Pancreas (tissue), 10 donors: ENCODE data around the gene CRIP3. TPM values are rescaled to one million over a fixed set of nuclear protein-coding genes. Genes with fewer than 3 reads are reported as not detected.
"Not testable (repeated sequence)": the region's sequence is repeated elsewhere in the genome, so short reads cannot be mapped to it uniquely, and the experiment has no call there.

Source experiments
- ATAC-seq, 4 donors: fragments of 200-7000 bp; cut with Tn5 transposase; one replicate each; pipeline versions ENCODE4 v1.8.0 to v1.9.1; 2020; ENCODE audit warnings: mild to moderate bottlenecking in 4 of 4, moderate library complexity in 4 of 4
- DNase-seq, 6 donors: peaks; one replicate each; pipeline ENCODE4 v3.0.0-alpha.2; 2020
- FAIRE-seq: peaks from 2 replicates; lab custom pipeline; 2012; peaks lifted over from hg19 to GRCh38; lab: Jason Lieb, UNC
- H3K27ac ChIP-seq, 4 donors: fragments of 200-600 bp; sonication (generic); 1 replicate in 3 of 4; 2 replicates in 1 of 4; pipeline versions ENCODE4 v1.5.0 to v1.8.0; 2020
- H3K27me3 ChIP-seq, 4 donors: fragments of 200-600 bp; one replicate each; pipeline ENCODE4 v1.8.0; 2021
- H3K36me3 ChIP-seq, 3 donors: fragments of 200-600 bp; sonication (generic) in 1 of 3; one replicate each; pipeline versions ENCODE4 v1.5.0 to v1.8.0; 2020 to 2021
- H3K4me1 ChIP-seq, 3 donors: fragments of 200-600 bp; one replicate each; pipeline ENCODE4 v1.8.0; 2021
- H3K4me3 ChIP-seq, 4 donors: fragments of 200-600 bp; sonication (generic) in 2 of 4; one replicate each; pipeline versions ENCODE4 v1.5.0 to v1.8.0; 2020 to 2021
- H3K9me3 ChIP-seq, 4 donors: fragments of 200-600 bp; one replicate each; pipeline ENCODE4 v1.8.0; 2021
- WGBS, 2 donors: extraction: QIAGEN DNeasy Blood & Tissue Kit; methylation state at CpG; one replicate each; pipeline ENCODE4 v1.1.7; 2013; 5-methylcytosine and 5-hydroxymethylcytosine counted together
- intact Hi-C, 3 donors: fragments of 100-400 bp; cut with DNase I; formaldehyde crosslinking; loops; one replicate each; pipeline versions ENCODE4 v1.11.1 to v1.14.2; 2022
- polyA plus RNA-seq, 2 donors: library from polyadenylated mRNA; stranded (reverse); fragments of 200-250 nt; gene quantifications; one replicate each; pipeline ENCODE4 v1.2.3, GENCODE V29; 2013
- total RNA-seq, 6 donors: library from RNA; stranded (reverse); fragmentation: NEBNext Ultra II Directional in 4 of 6; extraction: Animal tissue kit (Norgen Biotek cat#: 25700) in 4 of 6; gene quantifications; one replicate each; pipeline versions ENCODE4 v1.2.1 to v1.2.4, GENCODE V29; 2021 to 2023
- TF ChIP-seq, protein P1 (sequence below), 4 donors: fragments of 200-600 bp; sonication (generic) in 3 of 4; IDR thresholded peaks; one replicate each; pipeline versions ENCODE4 v1.5.0 to v1.8.0; 2021; ENCODE audit warnings: antibody characterized with exemption in 4 of 4
- donor health status: healthy with polysubstance abuse.
- donor health status: DM: no; HTN: no; CAD: no; lungs with moderate emphysema.
- donor health status: DM: no; HTN: no; CAD: no.
- donor health status: control.
- donor health status: control.
- donor health status: Bipolar disorder and iron deficiency.
- donor health status: DM: yes; HTN: yes; CAD: no.
- donor health status: DM: no; HTN: no; CAD: no.
- donor health status: DM: no; HTN: no; CAD: no.
- donor health status: DM: yes; HTN: yes; CAD: no.

The CRIP3 gene, protein sequence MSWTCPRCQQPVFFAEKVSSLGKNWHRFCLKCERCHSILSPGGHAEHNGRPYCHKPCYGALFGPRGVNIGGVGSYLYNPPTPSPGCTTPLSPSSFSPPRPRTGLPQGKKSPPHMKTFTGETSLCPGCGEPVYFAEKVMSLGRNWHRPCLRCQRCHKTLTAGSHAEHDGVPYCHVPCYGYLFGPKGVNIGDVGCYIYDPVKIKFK
- 1 to 10 TPM in 2 of 6 donors, under 1 TPM in 4; 0.46 to 4.6 (median 0.82) TPM for total RNA-seq
- 1 to 10 TPM; 4.5 to 9.7 TPM for polyA plus RNA-seq

DNA sequence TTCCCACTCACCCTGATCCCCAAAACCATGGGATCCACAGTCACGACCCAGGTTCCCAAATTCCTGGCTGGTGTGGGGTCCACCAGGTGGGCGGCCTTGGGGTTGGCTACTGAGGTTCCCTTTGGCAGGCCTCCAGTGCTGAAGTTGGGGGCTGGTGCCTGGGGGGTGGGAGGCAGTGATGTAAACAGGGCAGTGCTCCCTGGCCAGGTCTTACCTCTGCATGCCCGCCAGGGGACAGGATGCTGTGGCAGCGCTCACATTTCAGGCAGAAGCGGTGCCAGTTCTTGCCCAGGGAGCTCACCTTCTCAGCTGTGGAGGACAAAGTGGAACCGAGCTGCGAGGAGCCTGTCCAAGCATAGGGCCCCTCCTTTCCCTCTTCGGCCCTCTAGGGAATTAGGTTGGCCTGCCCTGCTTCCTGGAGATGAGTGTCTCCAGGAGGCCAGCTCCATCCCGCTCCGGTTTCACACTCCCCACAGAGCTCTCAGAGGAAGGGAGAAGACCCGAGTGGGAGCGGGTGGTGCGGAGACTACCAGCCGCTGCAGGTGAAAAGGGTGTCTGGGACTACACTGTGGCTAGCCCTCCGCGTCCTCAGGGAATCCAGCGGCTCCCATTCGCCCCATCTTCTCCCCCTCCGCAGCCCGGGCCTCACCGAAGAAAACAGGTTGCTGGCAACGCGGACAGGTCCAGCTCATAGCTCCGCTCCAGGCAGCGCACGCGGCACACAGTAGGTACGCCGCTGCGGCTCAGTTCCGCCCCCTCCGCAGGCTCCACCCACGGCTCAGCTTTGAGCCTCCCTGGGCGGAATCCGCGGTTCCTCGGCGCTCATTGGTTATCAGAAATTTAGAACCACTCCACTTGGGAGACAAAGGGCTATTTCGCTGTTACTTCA is at the start of gene CRIP3:
TSS of gene CRIP3 (minus strand) at position 726 of the 889 bp plus-strand sequence. CDS start at position 692, 34 bp downstream.
- H3K4me3 ChIP-seq = peak within 1 kb of the TSS in 3 of 4 donors; percentile 28 to 48 (median 33)
- peak within 1 kb of the TSS in 2 of 4 donors; percentile 36 to 52 for H3K27ac ChIP-seq
- H3K27me3 ChIP-seq = no peaks in the 10 kb centered on the region
- ATAC-seq (peak; percentile 84 to 90 (median 87)), FAIRE-seq (no peak), DNase-seq (peak in 5 of 6 donors; percentile 23 to 75 (median 50))
- 8 to 10% methylated on average over 36 to 39 of the region's 39 CpGs for WGBS, 2 donors
- H3K9me3 ChIP-seq = no peaks in the 10 kb centered on the region
- intact Hi-C loops = no loop called here
- H3K4me1 ChIP-seq = peaks cover 0 to 5% (median 0%) of the 10 kb centered on the region in 3 donors
- TF ChIP-seq, protein P1, sequence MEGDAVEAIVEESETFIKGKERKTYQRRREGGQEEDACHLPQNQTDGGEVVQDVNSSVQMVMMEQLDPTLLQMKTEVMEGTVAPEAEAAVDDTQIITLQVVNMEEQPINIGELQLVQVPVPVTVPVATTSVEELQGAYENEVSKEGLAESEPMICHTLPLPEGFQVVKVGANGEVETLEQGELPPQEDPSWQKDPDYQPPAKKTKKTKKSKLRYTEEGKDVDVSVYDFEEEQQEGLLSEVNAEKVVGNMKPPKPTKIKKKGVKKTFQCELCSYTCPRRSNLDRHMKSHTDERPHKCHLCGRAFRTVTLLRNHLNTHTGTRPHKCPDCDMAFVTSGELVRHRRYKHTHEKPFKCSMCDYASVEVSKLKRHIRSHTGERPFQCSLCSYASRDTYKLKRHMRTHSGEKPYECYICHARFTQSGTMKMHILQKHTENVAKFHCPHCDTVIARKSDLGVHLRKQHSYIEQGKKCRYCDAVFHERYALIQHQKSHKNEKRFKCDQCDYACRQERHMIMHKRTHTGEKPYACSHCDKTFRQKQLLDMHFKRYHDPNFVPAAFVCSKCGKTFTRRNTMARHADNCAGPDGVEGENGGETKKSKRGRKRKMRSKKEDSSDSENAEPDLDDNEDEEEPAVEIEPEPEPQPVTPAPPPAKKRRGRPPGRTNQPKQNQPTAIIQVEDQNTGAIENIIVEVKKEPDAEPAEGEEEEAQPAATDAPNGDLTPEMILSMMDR (IDR thresholded peaks at IDR 0.05) = peak; percentile 13 to 29 (median 22)
- no peaks in the 10 kb centered on the region for H3K36me3 ChIP-seq

DNA sequence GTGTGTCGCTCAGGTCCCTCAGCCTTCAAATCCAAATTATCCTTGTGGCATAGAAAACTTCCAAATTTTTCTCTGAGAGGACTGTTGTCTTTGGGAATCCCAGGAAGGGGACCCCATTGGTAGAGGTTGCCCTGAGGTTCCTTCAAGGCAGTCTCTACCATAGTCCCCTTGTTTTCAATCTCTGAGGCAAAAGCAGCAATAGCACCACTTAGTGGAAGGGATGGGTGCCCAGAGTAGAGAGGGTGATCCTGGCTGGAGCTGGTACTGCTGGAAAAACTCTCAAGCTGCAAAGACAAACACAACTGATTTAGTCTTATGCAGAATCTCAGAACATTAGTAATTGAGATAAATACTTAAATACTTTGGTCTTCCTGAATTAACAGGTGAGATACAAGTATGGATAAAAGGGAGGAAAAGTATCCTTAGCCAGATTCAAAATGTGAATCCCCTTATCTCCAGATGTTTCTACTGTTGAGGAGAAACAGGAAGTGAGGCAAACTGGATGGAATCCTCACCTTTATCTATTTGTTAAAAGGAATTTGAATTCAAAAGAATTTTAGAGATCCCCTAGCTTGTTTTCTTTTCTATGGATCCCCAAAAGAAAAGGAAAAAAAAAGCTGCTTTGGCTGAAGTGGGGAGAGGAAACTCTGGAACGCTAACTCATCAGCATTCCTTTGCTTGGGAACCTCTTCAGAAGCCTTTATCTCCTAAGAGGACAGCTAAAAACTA is 47.4 kb upstream of the CRIP3 start:
- WGBS, 2 donors = 93 to 94% methylated on average over 2 of the region's 2 CpGs
- TF ChIP-seq, protein P1 (IDR thresholded peaks at IDR 0.05) = peak in 2 of 4 donors; percentile 20 to 22

DNA sequence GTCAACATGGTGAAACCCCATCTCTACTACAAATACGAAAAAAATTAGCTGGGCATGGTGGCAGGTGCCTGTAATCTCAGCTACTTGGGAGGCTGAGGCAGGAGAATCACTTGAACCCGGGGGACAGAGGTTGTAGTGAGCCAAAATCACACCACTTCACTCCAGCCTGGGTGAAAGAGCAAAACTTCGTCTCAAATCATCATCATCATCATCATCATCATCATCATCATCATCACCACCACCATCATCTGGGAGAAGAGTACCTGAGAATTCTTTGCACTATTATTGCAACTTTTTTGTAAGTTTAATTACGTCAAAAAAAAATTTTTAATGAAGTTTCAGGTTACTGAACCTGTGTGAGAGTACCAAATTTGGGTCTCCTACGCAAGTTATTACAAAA is 43.3 kb upstream of the CRIP3 start:
- DNase-seq, ATAC-seq, H3K4me3 ChIP-seq, H3K4me1 ChIP-seq, H3K27ac ChIP-seq, H3K27me3 ChIP-seq, H3K9me3 ChIP-seq, FAIRE-seq, intact Hi-C loops: not testable (repeated sequence)
- H3K36me3 ChIP-seq = peaks cover under 1 to 39% (median 10%) of the 10 kb centered on the region in 3 donors
- WGBS, 2 donors = 90 to 93% methylated on average over 5 of the region's 5 CpGs

More for the DNA sequence above, 47.4 kb upstream of the CRIP3 start:
- no peak for FAIRE-seq
- H3K27me3 ChIP-seq = no peaks in the 10 kb centered on the region
- H3K27ac ChIP-seq = no peak overlapping the region
- peaks cover 0 to 39% (median 10%) of the 10 kb centered on the region in 3 donors for H3K36me3 ChIP-seq
- H3K4me3 ChIP-seq = no peak overlapping the region
- DNase-seq = peak in 1 of 6 donors; percentile 29
- H3K9me3 ChIP-seq = no peaks in the 10 kb centered on the region
- peak in 3 of 4 donors; percentile 66 to 97 (median 82) for ATAC-seq
- intact Hi-C loops = loop anchor here in 1 of 3 donors (5.0 kb wide), 1 partner anchor 94 kb away; no protein-coding TSS in a partner anchor
- no peaks in the 10 kb centered on the region for H3K4me1 ChIP-seq

DNA sequence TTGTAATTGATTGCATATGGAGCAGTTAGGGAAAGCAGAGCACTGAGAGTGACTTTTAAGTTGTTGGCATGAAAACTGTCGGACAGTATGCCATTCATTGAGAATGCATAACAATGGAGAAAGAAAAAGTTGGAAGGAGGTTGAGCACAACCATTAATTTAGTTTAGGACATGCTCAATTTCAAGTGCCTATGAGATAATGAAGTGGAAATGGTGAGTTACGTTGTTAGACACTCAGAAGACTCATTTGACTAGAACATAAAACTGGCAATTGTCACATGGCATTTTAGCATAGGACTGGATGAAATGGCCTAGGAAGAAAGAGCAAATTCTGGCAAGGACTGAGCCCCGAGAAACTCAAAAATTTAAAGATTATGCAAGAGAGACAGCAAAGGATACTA is 38.8 kb upstream of the CRIP3 start:
- Histone ChIP-seq H3K27ac (no peak overlapping the region), H3K4me3 (no peak overlapping the region), H3K36me3 (peaks cover 3 to 19% (median 5%) of the 10 kb centered on the region in 3 donors), H3K9me3 (no peaks in the 10 kb centered on the region), H3K27me3 (no peaks in the 10 kb centered on the region), H3K4me1 (no peaks in the 10 kb centered on the region)
- DNase-seq = no peak
- ATAC-seq = no peak
- 88 to 92% methylated on average over 3 of the region's 3 CpGs for WGBS, 2 donors
- TF ChIP-seq, protein P1 (IDR thresholded peaks at IDR 0.05) = no peak
- no peak for FAIRE-seq
- intact Hi-C loops = no loop called here

DNA sequence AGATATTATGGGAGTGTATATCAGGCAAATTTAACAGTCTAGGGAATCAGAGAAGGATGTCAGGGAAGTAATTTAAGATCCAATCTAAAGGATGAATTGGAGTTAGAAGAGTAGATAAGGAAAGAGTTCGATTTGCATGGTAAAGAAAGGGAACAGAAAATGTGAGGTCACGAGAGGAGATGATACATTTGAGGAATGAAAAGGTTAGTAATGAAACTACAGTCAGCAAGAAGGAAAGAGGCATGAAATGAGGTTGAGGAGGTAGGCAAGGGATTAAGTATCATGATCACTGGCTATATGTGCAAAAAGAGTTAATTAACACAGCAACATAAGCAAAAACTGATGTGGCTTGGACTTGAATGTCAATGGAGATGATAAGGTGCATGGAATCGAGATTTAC is 38.4 kb upstream of the CRIP3 start:
- Histone ChIP-seq H3K4me3 (no peak overlapping the region), H3K4me1 (no peaks in the 10 kb centered on the region), H3K9me3 (no peaks in the 10 kb centered on the region), H3K27me3 (no peaks in the 10 kb centered on the region), H3K36me3 (peaks cover 4 to 23% (median 5%) of the 10 kb centered on the region in 3 donors), H3K27ac (no peak overlapping the region)
- DNase-seq = no peak
- ATAC-seq = no peak
- FAIRE-seq = no peak
- TF ChIP-seq, protein P1 (IDR thresholded peaks at IDR 0.05) = no peak
- WGBS, 2 donors = 63 to 66% methylated on average over 3 of the region's 3 CpGs
- intact Hi-C loops = no loop called here

DNA sequence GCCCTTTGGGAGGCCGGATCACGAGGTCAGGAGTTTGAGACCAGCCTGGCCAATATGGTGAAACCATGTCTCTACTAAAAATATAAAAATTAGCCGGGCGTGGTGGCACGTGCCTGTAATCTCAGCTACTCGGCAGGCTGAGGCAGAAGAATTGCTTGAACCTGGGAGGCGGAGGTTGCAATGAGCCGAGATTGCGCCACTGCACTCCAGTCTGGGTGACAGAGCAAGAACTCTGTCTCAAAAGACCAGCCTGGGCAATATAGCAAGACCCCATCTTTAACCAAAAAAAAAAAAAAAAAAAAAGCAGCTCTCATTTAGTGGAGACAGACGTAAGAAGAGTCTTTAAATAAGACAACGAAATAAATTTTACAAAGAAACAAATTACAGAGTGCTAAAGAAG is 37.6 kb upstream of the CRIP3 start:
- FAIRE-seq, DNase-seq, intact Hi-C loops, ATAC-seq, H3K4me3 ChIP-seq, H3K27ac ChIP-seq, H3K27me3 ChIP-seq, H3K9me3 ChIP-seq, H3K4me1 ChIP-seq: not testable (repeated sequence)
- WGBS, 2 donors = 97% methylated on average over 11 of the region's 11 CpGs
- peaks cover 4 to 30% (median 5%) of the 10 kb centered on the region in 3 donors for H3K36me3 ChIP-seq
